GM21576 (cell line): ENCODE data around the gene NEK6.

Source experiments
- ATAC-seq: cut with Tn5 transposase; IDR thresholded peaks from one replicate; pipeline ENCODE4 v1.9.1; 2021; ENCODE audit warnings: mild to moderate bottlenecking, moderate library complexity; ENCODE audit not compliant: unreplicated experiment

NEK6 gene

GRCh38 chr9:124293718-124294506 is 36.2 kb downstream of the NEK6 start:
- no peak for ATAC-seq

DNA sequence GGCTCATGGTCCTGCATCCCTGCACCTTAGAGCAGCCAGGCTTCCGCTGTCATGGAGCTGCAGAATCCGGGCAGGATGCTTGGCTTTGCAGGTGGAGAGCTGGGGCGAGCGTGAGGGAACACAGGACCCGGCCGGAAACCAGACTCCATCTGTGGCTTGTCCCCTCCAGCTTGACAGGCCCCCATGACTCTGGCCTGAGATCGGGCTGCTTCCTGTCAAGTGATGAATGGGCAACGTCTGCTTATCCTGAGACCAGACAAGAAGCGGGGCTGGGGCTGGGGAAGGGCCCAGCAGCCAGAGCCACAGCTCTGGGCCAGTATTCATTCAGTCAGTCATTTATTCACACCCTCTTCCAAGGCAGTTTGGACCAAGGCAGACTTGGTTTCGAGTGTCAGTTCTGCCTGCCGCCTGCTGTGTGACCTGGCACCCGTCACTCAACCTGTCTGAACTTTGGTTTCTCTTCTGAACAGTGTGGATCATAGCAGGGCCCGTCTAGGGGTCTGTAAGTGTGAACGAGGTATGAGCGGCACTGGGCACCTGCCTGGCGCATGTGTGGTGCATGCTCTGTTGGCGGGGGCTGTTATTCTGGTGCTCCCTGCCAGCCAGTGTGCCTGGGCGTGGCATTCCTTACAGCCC is 37.5 kb downstream of the NEK6 start:
- no peak for ATAC-seq

DNA sequence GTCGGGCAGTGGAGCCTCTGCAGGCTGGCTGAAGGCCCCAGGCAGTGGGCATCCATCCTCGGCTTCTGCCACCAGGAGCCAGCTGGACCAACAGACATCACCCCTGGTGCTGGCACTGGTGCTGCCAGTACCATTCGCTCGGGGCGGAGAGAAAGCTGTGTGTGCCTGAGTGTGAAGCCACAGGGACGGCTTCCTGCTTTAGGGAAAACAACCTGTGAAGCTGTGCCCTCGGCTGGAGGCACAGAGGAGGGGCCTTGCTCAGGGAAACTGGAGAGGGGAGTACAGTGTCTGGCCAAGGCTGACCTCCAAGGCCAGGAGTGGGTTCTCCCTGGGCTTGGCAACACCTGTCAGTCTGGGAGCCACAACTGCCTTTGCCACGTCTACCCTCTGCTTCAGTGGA is 38.3 kb downstream of the NEK6 start:
- no peak for ATAC-seq

DNA sequence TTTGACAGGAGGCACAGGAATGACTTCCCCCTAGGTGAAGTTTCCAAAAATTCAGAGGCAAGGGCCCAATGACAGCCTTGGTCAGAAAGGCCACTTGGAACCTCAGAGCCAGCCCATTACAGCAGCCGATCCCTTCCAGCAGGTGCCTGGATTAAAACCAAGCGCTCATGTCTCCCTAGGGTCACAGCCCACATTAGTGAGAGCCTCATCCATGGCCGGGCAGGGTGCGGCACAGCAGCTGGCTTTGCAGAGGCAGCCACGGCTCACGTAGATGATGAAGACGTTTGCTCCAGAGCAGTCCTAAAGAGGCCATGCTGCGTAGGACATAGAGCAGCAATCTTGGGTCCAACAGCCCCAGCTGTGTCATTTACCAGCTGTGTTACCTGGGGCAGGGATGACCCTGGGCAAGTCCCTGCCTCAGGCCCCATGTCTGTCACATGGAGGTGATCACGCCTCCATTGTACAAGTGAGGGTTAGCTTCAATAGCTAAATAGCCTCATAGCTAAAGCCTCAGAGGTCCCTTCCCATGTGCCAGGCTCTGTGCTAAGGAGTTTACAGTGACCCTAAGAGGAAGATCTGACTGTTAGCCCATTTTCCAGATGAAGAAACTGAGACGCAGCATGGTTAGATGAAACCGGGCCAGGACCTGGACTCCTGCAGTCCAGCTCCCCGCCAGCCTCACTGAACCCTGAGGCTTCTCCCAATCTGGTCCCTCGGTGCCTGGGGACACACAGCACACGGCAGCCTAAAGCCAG is 39.2 kb downstream of the NEK6 start:
- ATAC-seq: no peak

GRCh38 chr9:124297551-124297901 is 39.8 kb downstream of the NEK6 start:
- no peak for ATAC-seq

GRCh38 chr9:124297915-124298645 is 40.3 kb downstream of the NEK6 start:
- no peak for ATAC-seq

GRCh38 chr9:124298646-124299235 is 41.0 kb downstream of the NEK6 start:
- ATAC-seq: no peak

DNA sequence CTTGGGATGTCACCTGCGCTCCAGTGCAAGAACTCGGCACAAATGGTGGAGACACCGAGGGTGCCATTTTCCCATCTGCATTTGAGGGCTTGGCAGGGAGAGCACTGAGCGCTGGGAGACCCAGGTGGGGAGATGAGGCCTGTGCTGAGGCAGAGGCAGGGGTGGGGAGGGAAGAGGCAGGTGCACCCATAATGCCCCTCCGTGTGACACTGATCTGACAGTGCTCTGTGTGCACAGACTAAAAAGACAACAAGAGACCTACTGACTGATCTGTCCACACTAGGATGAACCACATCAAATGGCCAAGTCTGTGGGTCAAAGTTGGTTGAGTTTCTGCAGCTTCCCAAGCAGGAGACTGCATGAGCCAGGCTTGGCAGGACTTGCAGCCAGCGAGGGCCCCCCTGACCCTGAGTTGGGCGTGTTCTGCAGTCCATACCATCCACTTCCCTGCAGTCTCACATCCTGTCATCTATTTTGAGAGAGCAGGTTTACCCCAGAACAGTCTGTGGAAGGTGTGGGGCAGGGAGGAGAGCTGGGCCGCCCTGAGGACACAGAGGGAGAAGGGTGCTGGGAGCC is 41.9 kb downstream of the NEK6 start:
- ATAC-seq: no peak

DNA sequence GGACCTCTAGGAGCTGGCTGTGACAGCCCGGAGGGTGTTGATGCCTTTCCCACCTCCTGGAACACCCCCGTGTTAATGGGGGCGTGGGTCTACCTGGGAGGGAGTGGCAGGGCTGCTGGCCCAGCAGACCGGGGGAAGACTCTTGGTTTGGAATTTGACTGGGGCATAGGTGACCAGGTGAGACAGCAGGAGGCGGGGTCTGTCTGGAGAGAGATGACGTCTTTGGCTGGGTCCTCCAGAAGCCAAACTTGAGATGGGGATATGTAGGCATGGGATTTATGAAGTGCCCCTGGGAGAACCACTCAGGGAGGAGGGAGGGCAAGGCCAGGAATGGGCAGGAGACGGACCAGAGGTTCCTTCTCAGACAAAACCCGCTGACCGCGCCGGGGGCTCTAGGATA is 42.6 kb downstream of the NEK6 start:
- no peak for ATAC-seq

DNA sequence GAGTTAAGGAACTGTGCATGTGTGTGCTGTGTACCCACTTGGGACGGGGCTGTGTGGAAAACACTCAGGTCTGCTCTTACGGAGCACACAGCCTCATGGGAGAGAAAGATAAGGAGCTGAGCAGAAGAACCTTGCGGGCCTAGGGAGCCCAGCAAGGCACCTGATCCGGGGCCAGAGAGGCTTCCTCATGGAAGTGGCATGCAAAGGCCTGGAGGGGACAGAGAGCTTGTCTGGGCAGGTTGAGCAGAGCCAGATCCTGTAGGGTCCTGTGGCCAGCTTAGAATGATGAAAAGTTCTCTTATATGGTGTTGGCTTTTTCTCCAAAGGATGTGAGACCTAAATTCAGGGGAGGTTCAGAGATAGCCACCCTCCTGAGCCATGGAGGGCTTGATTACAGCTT is 45.2 kb downstream of the NEK6 start:
- ATAC-seq: no peak

DNA sequence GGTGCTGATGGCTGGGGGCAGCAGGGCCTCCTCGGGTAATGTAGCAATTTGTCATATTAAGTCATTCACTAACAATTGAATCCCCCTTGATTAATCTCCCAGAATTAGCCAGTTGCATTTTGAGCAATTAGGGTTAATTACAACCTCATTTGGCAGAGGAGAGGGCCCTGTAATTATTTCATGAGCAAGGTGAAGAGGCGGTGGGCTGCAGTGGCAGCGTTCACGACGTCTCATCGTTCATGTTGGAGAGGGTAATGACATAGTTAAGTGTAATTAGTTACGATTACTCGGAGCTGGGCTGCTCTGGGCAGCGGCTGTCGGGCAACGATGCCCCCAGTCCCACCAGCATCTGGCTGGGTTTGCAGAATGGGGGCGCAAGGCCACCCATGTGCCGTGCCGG is 46.0 kb downstream of the NEK6 start:
- no peak for ATAC-seq

- ATAC-seq: no peak
These were observed 46.5 kb downstream of the NEK6 start for GRCh38 chr9:124304285-124304684.

- no peak for ATAC-seq
These were observed 48.5 kb downstream of the NEK6 start for GRCh38 chr9:124306098-124306735.

- ATAC-seq: no peak
These were observed 49.8 kb downstream of the NEK6 start for GRCh38 chr9:124307379-124308030.

DNA sequence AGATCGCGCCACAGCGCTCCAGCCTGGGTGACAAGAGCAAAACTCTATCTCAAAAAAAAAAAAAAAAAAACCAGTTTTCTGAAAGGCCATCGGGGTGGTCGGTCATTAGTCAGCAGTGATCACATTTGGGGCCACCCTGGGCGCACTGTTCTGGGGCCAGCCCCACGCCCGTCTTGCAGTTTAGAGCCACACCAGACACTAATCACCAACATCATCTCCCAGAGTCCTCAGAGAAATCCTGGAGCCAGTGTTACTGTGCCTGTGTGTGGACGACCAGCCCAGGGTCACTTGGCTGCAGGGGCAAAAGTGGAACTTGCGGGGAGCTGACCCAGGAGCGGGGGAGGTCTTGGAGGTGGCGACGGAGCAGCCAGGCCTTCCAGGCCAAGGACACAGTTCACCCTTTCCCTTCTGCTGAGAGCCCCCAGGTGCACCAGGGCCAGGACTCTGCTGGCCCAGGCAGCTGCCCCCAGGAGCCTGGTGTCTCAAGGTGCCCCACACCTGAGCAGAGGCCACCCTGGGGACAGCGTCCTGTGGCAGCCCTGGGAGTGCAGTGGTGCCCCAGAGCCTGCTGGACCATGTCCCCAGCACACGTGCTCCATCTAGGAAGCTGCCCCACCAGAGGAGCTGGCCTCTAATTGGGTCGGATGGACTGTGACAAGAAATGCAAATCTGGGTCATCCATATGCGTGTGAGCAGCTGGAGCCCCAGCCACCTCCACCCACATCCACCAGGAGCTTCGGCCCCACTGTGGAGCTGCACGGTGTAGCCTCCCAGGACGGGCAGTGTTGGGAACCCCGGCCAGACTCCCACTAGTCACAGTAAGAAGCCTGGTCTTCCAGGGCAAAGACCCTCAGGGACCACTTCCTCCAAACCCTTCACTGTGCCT is 51.1 kb downstream of the NEK6 start:
- no peak for ATAC-seq

- ATAC-seq: no peak
These were observed 51.9 kb downstream of the NEK6 start for GRCh38 chr9:124309667-124310084.

GRCh38 chr9:124311283-124311682 is 53.5 kb downstream of the NEK6 start:
- ATAC-seq: no peak
